ENCODE results near the gene TCL1B. TPM values are rescaled to one million over a fixed set of nuclear protein-coding genes. Genes with fewer than 3 reads are reported as not detected.
A peak's percentile ranks its signal among the peaks of the same experiment; 100 is the strongest.

TCL1B gene
- total RNA-seq, 1 donor from 2014 or later, result not detected

GRCh38 chr14:95739356-95739755 lies 53.1 kb downstream of the TCL1B start:
- Mint-ChIP-seq H3K27ac (no peak overlapping the region), H3K9me3 (no peaks in the 10 kb centered on the region), H3K27me3 (peaks cover 10% of the 10 kb centered on the region), H3K36me3 (no peaks in the 10 kb centered on the region), H3K4me1 (ENCODE audit: unreplicated experiment) (peaks cover 14% of the 10 kb centered on the region), H3K4me3 (no peak overlapping the region)
- no peak for DNase-seq (ENCODE audit: extremely low spot score, unreplicated experiment)
- no peak for TF ChIP-seq CTCF (conservative IDR thresholded peaks at IDR 0.05)

GRCh38 chr14:95741038-95741490 lies 54.8 kb downstream of the TCL1B start:
- DNase-seq (ENCODE audit: extremely low spot score, unreplicated experiment), result no peak

GRCh38 chr14:95741781-95742180 lies 55.6 kb downstream of the TCL1B start:
- no peaks in the 10 kb centered on the region for H3K36me3 Mint-ChIP-seq
- TF ChIP-seq CTCF (conservative IDR thresholded peaks at IDR 0.05), result no peak
- H3K4me1 Mint-ChIP-seq (ENCODE audit: unreplicated experiment), result peaks cover 14% of the 10 kb centered on the region
- DNase-seq (ENCODE audit: extremely low spot score, unreplicated experiment), result no peak
- no peak overlapping the region for H3K27ac Mint-ChIP-seq
- H3K27me3 Mint-ChIP-seq, result peaks cover 6% of the 10 kb centered on the region
- H3K4me3 Mint-ChIP-seq, result no peak overlapping the region
- no peaks in the 10 kb centered on the region for H3K9me3 Mint-ChIP-seq

More at GRCh38 chr14:95741038-95741490, 54.8 kb downstream of the TCL1B start:
- no peak for TF ChIP-seq CTCF (conservative IDR thresholded peaks at IDR 0.05)
- H3K4me1 Mint-ChIP-seq (ENCODE audit: unreplicated experiment), result peaks cover 14% of the 10 kb centered on the region
- H3K4me3 Mint-ChIP-seq, result no peak overlapping the region
- peaks cover 11% of the 10 kb centered on the region for H3K27me3 Mint-ChIP-seq
- peak overlapping the region; percentile 73 for H3K27ac Mint-ChIP-seq
- no peaks in the 10 kb centered on the region for H3K36me3 Mint-ChIP-seq
- no peaks in the 10 kb centered on the region for H3K9me3 Mint-ChIP-seq

Other genes with a start within 250 kb of the TCL1B start
- gene SYNE3, start 169.8 kb upstream of the TCL1B start, total RNA-seq (ENCODE audit: low replicate concordance), result 0.65 and 2.9 TPM in 2 replicates
- 48.8 and 59.4 TPM in 2 replicates for gene GLRX5, start 151.4 kb upstream of the TCL1B start, total RNA-seq (ENCODE audit: low replicate concordance)
- not detected in 2 replicates for gene TCL1A, start 27.7 kb downstream of the TCL1B start, total RNA-seq (ENCODE audit: low replicate concordance)
- gene TUNAR, start 190.4 kb downstream of the TCL1B start, total RNA-seq (ENCODE audit: low replicate concordance), result 7.0 and 7.4 TPM in 2 replicates

All from type B pancreatic cell (in vitro differentiated cells).